ENCODE results near the gene EMD.

The EMD gene

DNA sequence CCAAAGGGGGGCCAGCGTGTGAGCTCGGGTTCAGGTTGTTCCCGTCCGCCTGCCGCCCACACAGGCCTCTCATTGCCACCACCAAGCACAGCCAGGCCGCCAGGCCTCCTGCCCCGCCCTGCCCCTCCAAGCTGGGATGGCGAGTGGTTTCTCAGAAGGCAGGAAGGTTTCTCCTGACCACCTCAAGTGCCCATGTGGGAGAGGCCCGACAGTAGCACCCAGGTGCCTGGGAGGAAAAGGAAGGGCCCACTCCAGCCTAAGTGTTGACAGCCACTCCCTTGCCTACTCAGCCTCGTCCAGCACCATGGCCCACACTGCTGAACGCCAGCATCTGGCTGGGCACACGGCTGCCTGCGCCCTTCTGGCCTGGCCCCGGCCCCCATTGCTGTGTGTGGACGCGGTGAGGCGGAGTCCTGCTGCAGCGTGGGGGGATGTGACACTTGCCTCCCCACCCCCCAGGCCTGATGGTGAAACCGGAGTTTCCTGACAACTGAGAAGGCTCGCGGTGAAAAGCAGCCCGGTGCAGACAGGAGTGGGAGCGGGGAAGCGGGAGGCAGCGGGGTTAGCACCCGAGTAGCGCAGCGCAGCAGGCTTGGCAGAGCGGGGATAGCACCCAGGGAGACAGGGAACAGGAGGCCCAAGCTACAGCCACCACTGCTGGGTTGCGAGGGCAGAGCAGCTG is 23.9 kb upstream of the EMD start:
- in situ Hi-C loops (cut with MboI; ENCODE audit: low sequenced_read_pairs): no loop called here

DNA sequence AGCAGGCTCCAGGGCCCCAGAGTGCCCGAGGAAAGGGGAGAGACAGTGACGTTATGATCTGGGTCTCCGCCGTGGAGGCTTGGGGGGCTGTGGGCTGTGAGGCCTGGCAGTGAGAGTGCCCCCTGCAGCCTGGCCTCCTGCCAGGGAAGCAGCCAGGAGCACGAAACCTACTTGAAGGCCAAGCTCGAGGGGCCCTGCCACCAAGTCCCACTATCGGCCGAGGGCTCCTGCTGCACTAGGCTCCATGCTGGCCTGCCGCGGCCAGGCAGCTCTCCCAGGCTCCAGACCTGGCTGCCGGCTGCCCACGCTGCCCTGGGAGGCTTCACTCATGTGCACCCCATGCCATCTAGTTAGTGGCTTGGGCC is 23.3 kb upstream of the EMD start:
- in situ Hi-C loops (cut with MboI; ENCODE audit: low sequenced_read_pairs): no loop called here

DNA sequence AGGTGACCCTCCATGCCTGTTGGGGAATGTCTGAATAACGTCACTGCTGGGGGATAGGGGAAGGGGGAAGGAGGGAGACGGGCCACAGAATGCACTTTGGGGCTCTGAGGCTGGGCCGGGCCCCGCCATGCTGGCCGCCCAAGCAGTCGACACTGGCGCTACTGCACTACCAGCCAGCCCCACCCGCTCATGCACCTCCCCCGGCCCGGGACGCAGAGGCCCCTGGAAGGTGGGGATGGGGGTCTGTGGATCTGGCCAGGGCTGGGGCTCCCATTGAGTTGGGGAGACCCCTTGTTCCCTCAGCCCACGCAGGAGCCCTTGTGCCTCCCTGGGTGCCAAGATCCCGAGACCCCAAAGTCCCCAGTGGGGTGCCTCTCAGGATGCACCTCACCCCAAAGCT is 22.5 kb upstream of the EMD start:
- in situ Hi-C loops (cut with MboI; ENCODE audit: low sequenced_read_pairs): no loop called here

DNA sequence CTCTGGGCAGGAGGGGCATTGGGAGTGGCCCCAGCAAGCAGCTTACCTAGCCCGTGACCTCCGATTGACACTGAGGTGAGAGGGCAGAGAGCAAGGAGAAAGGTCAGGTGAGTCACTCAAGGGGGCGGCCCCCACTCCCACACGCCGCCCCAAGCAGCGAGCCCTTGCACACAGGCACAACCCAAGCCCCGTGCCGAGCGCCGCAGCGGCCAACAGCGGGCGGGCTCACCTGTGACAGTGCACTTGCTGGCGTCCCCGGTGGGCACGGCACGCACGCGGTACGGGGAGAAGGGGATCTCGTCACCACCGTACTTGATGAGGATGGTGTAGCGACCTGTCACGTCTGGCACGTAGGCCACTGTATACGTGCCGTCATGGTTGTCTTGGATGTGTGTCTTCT is 21.9 kb upstream of the EMD start:
- in situ Hi-C loops (cut with MboI; ENCODE audit: low sequenced_read_pairs): no loop called here

DNA sequence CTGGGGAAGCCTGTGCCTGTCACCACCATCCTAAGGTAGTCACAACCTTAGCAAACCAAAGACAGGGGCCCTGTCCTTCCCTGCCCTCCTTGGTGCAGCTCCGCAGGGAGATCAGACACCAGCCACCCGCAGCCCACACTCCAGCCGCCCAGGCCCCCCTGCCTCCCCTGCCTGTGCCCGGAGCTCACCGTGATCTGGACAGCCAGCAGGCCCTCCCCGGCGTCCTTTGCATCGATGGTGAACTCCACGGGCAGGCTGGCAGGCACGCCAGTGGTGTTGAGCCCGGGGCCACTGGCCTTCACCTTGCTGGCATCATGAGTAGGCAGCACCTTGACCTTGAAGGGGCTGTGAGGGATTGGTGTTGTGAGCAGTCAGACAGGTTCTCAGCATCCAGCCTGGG is 21.1 kb upstream of the EMD start:
- in situ Hi-C loops (cut with MboI; ENCODE audit: low sequenced_read_pairs): no loop called here

DNA sequence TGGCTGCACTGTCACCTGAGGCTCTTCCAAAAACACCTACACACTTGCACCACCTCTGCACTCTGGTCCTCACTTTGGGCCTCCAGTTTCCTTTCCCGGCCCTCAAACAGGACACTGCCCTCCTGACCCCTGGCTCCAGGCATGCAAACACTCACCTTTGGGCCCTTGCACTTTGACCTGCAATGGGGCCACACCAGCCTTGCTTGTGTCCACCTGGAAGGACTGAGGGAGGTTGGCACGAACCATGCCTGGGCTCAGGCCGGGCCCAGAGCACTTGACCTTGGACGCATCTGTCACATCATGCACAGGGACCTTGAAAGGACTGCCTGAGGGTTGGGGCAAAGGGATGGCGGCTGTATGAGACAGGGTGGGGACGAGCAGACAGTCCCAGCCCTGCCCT is 20.3 kb upstream of the EMD start:
- in situ Hi-C loops (cut with MboI; ENCODE audit: low sequenced_read_pairs): no loop called here

DNA sequence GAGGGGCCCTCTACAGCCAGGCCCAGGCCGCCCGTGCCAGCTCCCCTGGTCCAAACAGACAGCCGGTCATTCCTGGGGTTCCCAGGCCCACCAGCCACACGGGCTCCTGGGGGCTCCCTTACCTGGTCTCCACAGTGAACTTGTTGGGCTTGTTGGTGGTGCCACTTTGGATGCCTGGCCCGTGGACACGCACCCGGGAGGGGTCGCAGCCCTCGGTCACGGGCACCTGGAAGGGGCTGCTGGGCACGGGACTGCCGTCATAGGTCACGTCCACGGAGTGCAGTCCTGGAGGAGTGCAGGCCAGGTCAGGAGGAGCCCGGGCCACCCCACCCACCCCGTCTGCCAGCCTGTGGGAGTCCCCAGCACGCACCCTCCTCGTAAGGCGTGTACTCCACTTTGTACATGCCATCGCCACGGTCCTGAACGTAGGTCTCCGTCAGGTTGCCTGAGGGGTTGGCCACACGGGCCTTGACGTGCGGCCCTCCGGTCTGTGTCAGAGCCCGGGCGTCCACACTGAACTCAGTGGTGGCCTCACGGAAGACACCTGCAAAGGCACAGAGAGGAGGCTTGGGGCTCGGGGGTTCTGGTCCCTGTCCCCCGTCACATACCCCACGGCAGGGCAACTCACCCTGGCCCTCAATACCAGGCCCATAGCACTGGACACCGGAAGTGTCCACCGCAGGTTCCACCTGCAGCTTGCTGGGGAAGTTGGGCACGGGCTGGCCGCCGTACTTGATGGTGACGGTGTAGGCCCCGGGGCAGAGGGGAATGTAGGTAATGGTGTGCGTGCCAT is 19.5 kb upstream of the EMD start:
- in situ Hi-C loops (cut with MboI; ENCODE audit: low sequenced_read_pairs): no loop called here

DNA sequence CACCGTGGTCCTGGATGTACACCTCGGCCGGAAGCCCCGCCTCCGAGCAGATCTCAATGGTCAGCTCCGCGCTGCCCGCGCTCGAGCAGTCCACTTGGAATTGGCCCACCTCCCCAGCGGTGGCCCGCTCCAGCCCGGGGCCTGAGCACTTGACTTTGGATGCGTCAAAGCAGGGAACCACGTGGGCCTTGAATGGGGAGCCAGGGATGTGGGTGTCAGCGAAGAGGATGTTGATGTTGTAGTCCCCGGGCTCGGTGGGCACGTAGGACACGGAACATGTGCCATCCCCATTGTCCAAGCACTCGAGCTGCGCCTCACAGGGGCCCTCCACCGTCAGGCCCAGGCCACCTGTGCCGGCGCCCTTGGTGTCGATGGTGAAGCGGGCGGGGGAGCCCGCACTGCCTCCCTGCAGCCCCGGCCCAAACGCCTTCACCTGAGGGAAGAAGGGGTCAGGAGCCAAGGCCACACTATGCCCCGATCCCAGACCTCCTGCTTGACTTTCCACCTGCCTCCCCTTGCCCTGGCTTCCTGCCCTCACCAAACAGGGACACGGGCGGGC is 18.9 kb upstream of the EMD start:
- in situ Hi-C loops (cut with MboI; ENCODE audit: low sequenced_read_pairs): no loop called here

DNA sequence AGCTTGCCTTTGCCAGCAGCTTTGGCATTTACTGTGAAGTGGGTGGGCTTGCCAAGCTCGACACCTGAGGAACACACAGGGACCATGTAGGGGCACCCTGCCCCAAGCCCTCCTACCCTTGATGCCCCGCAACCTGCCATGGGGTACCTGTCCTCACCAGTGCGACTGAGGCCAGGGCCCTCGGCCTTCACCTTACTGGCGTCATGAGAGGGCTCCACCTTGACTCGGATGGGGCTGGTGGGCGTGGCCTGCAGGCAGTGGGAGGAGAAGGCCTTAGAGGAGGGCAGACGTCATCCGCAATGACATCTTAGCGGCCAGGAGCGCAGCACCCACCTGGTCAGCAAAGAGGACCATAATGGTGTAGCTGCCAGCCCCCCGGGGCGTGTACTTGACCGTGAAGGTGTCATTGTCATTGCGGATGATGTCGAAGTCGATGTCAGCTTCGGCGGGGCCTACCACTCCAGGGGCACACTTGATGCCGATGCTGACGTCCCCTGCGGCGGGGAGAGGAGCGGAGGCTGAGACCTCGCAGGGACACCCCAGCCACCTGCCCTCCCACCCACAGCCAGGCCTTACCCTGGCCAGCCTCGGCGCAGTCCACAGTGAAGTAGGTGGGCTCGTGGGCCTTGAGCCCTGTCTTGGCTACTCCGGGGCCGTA is 16.9 kb upstream of the EMD start:
- in situ Hi-C loops (cut with MboI; ENCODE audit: low sequenced_read_pairs): no loop called here

DNA sequence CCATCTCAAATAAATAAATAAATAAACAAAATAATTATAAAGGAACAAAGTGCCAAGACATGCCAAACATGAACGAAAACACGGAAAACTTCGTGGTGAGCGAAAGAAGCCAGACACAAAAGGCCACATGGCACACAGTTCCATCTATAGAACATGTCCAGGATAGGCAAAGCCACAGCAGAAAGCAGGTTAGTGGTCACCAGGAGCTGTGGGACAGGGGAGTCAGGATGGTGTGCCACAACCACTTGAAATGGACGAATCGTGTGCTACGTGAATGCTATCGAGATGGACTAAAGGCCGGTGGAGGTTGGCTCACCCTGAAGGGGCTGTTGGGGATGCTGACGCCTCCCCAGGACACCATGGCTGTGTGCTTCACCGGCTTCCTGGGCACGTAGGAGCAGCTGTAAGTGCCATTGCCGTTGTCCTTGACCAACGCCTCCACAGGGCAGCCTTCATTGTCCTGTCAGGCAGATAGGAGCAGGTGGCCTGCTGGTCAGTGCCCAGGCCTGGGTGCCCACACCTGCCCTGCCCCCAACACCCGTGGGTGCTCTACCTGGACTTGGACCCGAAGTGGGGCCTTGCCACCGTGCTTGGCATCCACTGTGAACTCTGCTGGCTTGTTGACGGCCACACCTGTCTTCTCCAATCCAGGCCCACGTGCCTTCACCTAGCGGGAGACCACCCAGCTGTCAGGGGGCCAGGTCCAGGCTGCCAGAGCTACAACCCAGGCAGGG is 15.2 kb upstream of the EMD start:
- in situ Hi-C loops (cut with MboI; ENCODE audit: low sequenced_read_pairs): no loop called here

DNA sequence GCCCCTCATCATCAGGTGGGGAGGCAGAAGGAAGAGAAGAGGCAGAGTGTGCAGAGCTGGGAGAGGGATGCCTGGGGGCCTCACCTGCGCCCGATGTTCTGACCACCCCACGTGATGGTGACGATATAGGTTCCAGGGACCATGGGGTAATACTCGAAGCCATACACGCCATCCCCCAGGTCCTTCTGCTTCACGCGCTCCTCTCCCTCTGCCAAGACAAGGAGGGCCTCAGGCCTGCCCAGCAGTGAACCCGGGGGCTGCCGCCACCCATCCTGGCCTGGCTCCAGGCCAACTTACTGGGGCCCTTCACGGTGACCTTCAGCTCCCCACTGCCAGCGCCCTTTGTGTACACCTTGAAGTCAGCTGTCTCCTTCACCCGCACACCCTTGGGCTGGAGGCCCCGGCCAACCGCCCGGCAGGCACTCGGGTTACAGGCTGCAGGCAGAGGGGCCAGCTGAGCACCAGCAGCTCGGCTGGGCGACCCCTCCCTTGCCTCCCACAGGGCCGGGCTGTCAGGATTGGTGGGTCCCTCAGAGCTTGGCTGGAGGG is 14.0 kb upstream of the EMD start:
- in situ Hi-C loops (cut with MboI; ENCODE audit: low sequenced_read_pairs): no loop called here

DNA sequence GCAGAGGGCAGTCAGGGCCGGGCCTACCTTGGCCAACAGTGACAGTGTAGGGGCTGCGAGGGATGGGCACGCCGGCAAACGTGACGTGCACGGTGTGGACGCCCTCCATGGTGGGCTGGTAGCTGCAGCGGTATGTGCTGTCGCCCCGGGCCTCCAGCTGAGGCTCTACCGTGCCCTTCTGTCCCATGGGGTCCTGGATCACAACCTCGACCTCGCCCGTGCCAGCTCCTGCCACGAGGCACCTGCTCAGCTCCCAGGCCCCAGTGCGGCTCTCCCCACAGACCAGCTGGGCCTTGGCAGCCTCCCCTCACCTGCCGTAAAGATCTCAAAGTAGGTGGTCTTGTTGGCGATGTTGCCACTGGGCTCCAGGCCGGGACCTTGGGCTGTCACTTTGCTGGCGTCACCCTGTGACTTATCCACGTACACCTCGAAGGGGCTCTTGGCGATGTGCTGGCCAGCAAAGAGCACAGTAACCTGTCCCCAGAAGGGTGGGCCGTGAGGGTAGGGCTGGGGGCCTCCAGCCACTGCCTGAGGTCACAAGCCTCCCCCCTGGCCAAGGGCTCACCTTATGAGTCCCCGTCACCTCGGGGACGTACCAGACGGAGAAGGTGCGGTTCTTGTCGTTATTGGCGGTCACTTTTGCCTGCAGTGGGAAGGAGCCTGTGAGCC is 13.0 kb upstream of the EMD start:
- in situ Hi-C loops (cut with MboI; ENCODE audit: low sequenced_read_pairs): no loop called here

DNA sequence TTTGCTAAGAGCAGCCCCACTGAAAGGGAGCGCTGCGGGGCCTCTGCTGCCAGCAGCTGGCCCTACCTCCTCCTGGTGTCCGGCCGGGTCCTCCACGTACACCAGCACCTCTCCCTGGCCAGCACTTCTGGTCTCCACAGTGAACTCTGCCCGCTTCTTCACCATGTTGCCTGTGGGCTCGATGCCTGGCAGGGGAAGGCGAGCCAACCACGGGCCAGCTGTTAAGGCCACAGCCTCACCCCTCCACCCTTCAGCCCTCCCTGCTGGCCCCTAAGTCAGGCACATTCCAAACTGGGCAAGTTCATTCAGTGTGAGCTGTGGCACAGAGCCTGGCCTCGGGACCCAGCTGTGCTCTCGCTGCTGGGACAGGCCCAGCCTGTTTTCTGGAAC is 12.4 kb upstream of the EMD start:
- in situ Hi-C loops (cut with MboI; ENCODE audit: low sequenced_read_pairs): no loop called here

DNA sequence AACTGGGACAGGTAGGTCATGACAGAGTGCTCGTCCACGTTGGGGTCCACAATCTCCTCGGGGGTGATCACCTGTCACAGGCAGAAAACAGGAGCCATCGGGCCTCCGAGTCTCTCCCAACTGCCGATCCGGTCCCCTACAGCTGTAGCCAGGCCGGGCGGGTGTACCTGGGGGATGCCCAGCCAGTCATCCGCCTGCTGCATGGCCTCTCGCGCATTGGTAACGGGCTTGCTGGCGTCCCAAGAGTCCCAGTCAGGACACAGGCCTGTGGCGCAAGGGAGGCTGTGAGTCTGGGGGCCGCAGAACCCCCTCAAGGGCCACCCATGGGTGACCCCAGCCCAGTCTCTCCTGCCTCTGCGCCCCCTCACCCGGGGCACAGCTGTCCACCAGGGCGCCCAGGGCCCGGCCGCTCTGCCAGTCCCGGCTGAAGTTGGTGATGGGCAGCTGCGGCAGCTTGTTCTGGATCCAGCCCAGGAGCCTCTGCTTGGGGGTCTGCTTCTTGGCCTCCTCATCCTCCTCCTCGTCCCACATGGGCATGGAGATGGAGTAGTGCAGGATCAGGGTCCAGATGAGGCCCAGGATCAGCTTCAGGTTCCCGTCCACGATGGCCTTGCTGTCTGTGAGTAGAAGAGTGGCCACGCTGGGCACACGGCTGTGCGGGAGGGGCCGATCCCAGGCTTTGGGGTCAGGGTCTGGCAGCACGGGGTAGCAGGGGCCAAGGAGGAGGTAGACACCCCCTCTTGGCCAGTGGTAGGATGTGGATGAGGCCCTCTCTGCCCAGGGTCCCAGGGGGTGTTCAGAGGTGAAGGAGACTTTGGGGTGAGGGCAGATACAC is 11.4 kb upstream of the EMD start:
- in situ Hi-C loops (cut with MboI; ENCODE audit: low sequenced_read_pairs): no loop called here

DNA sequence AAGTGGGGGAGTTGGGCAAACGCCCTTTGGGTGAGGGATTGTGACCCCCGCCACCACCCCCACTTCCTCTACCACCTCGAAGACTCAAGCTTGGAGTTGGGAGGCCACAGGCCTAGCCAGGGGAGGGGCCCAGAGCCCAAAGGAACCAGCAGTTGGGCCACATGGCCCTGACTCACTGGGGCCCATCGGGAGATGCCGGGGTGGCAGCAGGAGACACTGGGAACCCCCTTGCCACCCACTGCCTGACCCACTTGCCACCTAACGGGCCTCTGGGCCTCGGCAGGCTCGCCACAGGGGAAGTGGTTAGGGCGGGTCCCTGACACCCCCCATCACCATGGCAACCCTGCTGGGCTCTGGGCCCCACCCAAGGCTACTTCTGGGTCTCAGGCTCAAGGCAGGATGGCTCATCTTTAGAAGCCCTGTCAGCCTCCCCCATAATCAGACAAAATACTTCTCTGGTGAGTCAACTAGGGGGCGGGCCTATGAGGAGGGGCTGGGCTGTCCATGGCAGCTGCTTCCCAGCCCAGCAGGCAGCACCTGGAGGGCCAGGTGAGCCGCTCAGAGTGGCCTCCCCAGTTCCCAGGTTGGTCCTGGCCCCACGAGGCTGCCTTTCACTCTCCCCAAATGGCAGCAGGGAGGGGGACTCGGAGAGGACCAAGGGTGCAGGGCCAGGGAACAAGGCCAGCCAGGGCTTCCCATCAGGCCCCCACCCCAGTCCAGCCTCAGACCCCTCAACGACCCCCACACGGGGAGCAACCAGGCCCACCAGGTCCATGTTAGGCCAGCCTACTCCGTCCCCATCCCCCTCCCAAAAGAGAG is 10.3 kb upstream of the EMD start:
- in situ Hi-C loops (cut with MboI; ENCODE audit: low sequenced_read_pairs): no loop called here

DNA sequence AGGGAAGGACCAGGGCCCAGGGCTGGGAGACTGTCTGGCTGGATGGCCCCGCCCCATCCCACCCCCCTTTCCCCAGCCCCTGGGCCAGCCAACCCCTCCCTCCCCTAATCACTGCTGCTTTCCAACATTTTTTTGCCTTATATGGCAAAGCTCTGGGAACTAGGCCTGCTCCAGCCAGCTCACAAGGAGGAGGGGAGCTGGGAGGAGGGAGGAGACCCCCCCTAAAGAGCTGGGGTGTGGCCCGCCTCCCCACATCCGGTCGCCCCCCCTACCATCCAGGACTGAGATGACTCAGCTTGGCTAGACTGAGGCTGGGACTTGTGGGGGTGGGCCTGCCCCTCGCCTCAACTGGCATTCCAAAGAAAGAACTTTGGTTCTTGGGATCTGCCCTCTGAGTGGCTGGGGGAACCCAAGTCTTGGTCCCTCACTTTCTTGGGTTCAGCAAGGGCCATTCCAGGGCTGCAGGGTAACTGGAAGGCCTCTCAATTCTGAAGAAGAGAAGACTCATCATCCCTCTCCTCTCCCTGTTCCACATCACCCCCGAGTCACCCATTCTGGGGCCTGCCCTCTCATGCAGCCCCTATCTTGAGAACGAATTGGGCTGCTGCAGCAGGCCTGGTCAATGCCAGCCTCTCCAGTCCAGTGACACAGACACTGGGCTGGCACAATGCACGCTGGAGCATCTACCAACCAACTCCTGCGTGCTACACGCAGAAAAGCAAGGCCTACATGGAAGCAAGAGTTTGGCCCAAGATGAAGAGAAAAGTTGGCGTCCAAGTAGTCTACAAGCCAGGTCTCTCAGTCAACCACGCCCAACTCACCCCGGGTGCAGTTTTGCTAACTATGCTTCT is 9.4 kb upstream of the EMD start:
- in situ Hi-C loops (cut with MboI; ENCODE audit: low sequenced_read_pairs): no loop called here

DNA sequence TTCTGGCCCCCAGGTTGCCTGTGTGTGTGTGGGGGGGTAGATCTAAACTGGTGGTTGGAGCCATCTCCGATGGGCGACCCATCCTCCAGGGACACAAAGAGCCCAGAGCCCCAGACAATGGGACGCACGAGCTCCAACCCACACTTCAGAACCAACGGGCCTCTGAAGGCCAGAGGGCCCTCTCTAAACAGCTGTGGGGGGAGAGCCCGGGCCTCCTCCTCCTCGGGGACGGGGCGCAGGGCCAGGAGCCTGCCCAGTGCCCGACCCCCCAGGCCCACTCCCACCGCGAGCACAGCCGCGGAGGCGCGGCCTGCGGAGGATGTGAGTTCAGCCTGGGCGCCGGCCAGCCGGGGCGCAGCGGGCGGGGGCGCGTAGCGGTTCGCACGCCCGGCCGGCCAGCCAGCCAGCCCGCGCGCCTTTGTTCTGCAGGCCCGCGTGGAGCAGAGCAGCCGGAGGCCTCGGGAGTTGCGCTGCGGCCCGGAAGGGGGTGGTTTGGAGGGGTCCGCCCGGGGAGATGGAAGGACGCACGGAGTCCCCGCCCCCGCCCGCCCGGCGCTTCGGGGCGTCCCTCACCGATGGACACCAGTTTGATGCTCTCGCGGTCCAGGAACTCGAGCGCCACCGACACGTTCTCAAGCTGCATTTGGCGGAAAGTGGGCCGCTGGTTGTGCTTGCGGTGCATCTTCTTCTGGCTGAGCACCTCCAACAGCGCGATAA is 8.6 kb upstream of the EMD start:
- in situ Hi-C loops (cut with MboI; ENCODE audit: low sequenced_read_pairs): no loop called here
